NOMO-1 treated with DMSO at 0.1 percent for 48 hours (cell line): Measurements from ENCODE around the gene RAMP1.
"Not testable (repeated sequence)": the region's sequence is repeated elsewhere in the genome, so short reads cannot be mapped to it uniquely, and the experiment has no call there.

Experiments
- DNase-seq: peaks from one replicate; lab custom pipeline; 2025; ENCODE audit not compliant: unreplicated experiment; lab: John Stamatoyannopoulos, UW

Gene RAMP1

GRCh38 chr2:237863102-237863511 is 3.7 kb downstream of the RAMP1 start:
- DNase-seq, result no peak

GRCh38 chr2:237863689-237864443 is 4.4 kb downstream of the RAMP1 start:
- no peak for DNase-seq

GRCh38 chr2:237864444-237864931 is 5.1 kb downstream of the RAMP1 start:
- no peak for DNase-seq

- no peak for DNase-seq
These were observed 5.7 kb downstream of the RAMP1 start for GRCh38 chr2:237864940-237865622.

GRCh38 chr2:237865623-237866041 is 6.2 kb downstream of the RAMP1 start:
- no peak for DNase-seq

GRCh38 chr2:237866101-237866621 is 6.7 kb downstream of the RAMP1 start:
- no peak for DNase-seq

- no peak for DNase-seq
These were observed 8.0 kb downstream of the RAMP1 start for GRCh38 chr2:237867465-237867864.

- DNase-seq, result not testable (repeated sequence)
These were observed 8.7 kb downstream of the RAMP1 start for GRCh38 chr2:237868074-237868473.

GRCh38 chr2:237868631-237869342 is 9.4 kb downstream of the RAMP1 start:
- no peak for DNase-seq

- no peak for DNase-seq
These were observed 10.1 kb downstream of the RAMP1 start for GRCh38 chr2:237869343-237870102.

GRCh38 chr2:237870126-237870525 is 10.7 kb downstream of the RAMP1 start:
- DNase-seq, result no peak

GRCh38 chr2:237870754-237871651 is 11.6 kb downstream of the RAMP1 start:
- DNase-seq, result no peak

GRCh38 chr2:237872178-237872887 is 12.9 kb downstream of the RAMP1 start:
- DNase-seq, result no peak

- DNase-seq, result no peak
These were observed 14.0 kb downstream of the RAMP1 start for GRCh38 chr2:237873421-237873831.

GRCh38 chr2:237873897-237874551 is 14.6 kb downstream of the RAMP1 start:
- DNase-seq, result no peak

GRCh38 chr2:237874585-237875161 is 15.2 kb downstream of the RAMP1 start:
- DNase-seq, result no peak

- DNase-seq, result no peak
These were observed 16.0 kb downstream of the RAMP1 start for GRCh38 chr2:237875256-237876060.
